NCI-H2081 treated with DMSO at 0.1 percent for 48 hours (cell line): ENCODE results near the gene RPH3AL.
"Not testable (repeated sequence)": the region's sequence is repeated elsewhere in the genome, so short reads cannot be mapped to it uniquely, and the experiment has no call there.

Experiments
- DNase-seq: peaks from one replicate; lab custom pipeline; 2025; lab: John Stamatoyannopoulos, UW

The RPH3AL gene

DNA sequence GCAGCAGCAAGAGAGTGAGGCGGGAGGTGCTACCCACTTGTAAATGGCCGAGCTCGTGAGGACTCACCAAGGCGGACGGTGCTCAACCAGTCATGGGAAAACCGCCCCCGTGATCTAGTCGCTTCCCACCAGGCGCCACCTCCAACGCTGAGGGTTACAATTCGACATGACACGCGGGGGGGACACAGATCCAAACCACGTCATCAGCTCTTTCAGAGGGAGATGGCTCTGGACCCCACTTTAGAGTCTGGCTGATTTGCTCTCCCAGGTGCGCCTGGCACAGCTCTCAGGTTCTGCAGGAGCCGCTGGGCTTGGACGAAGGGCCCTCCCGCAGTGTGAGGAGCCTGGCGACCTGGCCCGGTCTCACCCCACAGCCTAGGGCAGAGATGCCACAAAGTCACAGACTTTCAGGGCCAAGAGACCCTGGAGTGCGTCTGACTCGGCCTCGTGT, 150.1 kb downstream of the RPH3AL start:
- no peak for DNase-seq

DNA sequence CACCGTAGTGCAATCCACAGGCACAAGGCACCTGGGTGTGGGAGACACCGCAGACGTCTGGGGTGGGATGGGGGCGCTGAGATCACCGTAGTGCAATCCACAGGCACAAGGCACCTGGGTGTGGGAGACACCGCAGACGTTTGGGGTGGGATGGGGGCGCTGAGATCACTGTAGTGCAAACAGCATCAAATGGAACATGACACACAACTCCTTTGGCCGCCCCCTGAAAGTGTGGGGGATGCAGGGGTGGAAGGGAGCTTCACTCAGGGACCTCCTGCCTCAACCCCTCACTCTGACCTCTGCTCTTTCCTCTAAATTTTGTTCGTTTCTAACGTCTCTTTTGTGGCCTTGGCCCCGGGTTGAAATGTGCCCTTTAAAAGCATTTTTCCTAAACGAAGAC, 150.9 kb downstream of the RPH3AL start:
- not testable (repeated sequence) for DNase-seq

DNA sequence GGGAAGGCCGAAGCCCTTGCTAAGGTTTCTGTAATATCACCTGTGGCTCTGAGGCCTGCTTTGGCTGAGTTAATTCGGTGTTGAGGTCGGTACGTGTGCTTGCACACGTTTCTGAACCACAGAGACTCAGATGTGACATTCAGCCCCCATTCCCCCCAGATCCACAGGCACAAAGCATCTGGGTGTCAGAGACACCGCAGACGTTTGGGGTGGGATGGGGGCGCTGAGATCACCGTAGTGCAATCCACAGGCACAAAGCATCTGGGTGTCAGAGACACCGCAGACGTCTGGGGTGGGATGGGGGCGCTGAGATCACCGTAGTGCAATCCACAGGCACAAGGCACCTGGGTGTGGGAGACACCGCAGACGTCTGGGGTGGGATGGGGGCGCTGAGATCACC, 151.3 kb downstream of the RPH3AL start:
- not testable (repeated sequence) for DNase-seq

DNA sequence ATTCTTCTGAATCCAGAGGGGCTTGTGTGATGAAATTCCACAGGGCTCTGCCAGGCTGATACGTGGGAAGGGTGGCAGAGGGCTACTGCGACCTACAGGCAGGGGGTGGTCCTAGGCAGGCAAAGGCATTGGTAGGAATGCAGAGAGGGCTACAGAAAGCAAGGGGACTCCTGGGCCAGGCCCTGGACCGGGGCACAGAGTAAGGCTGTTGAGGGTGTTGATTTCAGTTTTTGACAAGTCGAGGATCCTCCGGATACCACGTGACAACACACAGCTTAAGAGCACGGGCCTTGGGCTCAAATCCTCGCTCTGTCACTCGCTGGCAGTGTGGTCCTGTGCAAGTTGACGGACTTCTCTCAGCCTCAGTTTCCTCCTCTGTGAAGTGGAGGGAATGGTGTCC, 152.0 kb downstream of the RPH3AL start:
- no peak for DNase-seq

DNA sequence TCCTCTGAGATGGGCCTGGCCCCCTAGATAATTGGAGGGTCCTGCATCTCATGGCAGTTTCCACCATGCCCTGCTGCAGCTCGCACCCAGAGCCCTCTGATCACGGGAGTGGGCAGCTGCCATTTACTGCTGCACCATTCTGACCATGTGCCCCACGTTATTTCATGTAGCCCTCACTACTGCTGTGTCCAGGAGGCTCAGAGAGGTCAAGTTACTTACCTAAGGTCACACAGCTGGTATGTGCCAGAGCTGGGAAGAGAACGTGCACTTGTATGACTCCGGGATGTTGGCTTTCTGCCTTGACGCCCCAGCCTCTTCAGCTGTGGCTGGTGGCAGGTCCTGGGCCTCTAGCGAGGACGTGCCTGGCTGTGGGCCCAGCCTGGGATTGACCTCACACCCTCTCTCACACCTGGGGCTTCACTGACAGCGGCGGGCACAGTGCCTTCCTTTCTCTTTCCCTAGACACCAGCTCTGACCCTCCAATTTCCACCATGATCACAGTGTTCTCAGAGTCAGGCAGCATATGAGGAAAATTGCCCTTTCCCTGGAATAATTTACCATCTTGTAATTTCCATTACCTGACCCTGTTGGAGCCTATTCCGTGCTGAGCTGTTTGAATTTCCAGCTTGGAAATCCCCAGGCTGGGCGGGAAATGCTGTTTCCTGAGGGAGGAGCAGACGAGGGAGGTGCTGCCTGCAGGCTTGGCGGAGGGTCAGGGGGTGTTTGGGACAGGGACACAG, 152.6 kb downstream of the RPH3AL start:
- DNase-seq = no peak

DNA sequence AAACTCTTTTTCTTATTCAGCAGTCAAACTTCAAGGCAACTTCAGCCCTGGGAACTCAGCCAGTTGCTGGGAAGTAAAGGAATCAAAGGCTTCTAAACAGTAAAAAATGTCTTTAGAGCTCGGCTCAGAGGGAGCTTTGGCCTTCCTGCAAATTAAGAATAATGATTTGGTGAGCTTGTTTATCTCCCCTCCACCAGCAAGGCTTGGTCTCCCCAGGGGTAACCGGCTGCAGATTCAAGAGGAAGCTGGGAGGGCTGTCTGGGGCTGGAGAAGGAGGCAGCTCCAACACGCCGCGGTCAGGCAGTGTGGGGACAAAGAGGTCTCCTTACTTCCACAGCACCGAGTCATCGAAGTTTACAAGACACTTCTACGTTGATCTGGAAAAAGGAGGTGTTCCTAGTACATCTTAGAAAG, 153.4 kb downstream of the RPH3AL start:
- DNase-seq = no peak

DNA sequence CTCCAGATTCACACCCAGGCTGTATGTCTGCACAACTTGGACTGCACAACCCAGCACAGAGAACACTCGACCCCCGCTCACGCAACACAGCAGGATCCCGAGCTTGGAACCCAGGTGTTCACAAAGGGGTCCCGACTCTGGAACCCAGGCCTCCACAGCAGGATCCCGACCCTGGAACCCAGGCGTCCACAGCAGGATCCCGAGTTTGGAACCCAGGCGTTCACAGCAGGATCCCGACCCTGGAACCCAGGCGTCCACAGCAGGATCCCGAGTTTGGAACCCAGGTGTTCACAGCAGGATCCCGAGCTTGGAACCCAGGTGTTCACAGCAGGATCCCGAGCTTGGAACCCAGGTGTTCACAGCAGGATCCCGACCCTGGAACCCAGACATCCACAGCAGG, 154.4 kb downstream of the RPH3AL start:
- not testable (repeated sequence) for DNase-seq

DNA sequence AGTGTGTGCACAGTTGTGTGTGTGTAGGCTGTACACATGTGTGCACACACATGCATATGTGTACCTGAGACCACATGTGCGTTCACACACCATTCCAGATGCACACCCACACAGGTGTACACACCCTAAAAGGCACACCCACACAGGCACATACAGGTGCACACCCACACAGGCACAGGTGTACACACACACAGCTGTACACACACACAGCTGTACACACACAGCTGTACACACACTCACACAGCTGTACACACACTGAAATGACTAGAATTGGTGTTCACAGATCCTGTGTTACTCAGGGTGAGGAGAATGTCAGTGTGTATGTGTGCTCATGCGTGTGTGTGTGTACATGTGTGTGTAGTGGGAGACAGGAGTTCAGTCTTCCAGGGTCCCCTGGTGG, 155.3 kb downstream of the RPH3AL start:
- DNase-seq = no peak

DNA sequence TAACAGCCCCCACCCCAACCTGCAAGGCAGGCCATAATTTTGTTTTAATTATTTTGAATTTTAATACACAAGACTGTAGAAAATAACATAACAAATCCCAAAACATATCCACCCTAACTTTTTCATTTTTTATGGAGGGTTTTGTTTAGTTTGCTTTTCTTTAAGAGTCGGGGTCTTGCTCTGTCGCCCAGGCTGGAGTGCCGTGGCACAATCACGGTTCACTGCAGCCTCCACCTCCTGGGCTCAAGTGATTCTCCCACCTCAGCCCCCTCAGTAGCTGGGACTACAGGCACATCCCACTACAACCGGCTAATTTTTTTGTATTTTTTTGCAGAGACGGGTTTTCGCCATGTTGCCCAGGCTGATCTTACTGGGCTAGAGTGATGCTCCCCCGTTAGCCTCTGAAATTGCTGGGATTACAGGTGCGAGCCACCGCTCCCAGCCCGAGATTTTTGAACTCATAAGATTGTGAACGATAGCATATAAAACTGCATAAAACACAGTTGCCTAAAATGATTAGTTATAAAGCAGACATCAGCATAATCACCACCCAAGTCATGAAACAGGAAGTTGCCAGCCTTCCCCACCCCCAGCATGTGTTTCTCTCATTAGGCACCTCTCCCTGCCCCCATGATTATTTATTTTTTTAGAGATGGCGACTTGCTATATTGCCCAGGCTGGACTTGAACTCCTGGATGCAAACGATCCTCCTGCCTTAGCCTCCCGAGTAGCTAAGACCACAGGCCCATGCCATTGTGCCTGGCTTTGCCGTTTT, 157.6 kb downstream of the RPH3AL start:
- no peak for DNase-seq

DNA sequence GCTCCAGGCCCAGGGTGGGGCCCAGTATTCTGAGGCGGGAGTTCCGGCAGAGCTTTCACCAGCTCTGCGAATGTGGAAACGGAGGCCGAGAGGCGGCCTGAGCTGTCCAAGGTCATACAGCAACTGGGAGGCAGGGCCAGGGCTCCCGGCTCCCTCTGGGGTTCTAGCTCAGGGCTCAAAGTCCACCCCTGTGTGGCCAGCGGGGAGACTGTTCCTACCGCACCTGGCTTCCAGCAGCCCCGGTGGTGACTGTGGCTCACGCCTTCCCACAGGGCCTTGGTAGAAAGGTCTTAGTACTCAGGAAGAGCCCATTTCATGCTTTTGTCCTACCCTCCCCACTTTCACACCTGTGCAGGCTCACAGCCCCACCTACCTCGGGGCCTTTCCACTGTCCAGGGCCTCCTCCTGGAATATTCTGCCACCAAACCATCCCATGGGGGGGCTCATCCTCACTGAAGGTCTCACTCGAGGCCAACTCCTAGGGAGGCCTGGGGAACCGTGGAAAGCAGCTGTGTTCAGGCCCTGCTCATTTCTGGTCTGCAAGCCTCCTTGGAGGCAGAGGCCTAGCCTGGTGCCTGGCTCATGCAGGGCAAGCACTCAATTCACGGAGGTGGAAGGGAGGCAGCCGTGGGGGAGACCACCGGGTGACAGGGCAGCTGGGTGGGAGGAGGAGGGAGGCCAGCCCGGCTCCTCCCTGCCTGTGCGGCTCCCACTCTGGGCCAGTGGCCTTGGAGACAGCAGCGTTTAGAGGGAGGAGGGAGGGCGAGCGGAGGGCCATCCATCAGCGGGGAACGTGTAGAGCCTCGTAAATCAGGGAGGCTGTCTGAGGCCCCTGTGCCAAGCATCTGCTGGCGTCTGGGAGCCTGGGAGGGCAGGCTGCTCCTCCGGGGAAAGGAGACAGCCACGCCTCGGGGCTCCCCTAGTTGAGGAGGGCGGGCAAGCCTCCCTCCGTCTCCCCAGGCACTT, 158.5 kb downstream of the RPH3AL start:
- no peak for DNase-seq

DNA sequence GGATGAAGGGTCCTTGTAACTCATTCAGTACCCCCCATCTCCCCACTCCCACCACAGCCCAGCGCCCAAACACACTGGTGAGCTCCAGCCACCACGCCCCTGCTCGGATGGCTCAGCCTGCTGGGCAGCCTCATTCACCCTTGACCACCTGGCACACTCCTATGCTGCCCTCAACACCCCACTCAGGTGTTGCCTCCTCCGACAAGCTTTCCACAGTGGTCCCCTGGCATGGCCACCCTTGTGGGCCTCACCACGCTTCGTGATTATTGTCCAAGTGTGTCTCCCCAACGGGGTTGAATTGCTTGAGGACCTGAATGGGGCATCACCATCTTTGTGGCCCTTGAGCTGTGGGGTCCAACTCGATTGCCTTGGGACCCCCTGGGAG, 159.2 kb downstream of the RPH3AL start:
- no peak for DNase-seq

DNA sequence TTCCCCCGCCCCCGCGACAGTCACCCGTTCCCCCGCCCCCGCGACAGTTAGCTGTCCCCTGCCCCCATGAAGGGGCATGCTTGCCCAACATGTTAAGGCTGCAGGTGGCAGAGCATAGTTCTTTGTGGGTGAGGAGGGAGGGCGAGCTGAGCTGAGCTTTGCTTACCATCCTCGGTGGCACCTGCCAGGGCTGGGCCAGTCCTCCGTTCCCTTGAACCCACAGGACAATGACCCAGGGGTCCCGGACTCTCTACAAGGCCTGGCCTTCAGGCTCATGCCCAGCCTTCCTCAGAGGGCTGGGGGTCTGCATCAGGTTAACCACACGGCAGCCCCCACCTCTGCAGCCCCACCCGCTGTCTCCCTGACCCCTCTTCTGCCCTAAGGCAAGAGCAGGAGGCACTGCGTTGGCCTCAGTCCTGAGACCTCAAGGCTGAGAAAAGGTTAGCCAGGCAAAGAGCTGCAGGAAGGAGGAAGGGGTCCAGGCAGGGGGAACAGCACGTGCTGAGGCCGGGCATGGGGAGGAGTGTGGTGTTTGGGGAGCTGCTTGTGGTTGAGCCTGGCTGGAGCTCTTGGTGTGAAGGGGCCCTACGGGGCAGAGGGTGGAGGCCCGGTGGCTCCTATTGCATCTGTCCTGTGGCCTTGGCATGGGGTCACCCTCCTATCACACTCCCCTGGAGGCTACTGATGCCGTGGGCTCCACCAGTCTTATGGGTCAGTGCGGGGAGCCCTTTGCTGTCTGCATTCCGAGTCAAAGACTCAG, 159.8 kb downstream of the RPH3AL start:
- DNase-seq = no peak

DNA sequence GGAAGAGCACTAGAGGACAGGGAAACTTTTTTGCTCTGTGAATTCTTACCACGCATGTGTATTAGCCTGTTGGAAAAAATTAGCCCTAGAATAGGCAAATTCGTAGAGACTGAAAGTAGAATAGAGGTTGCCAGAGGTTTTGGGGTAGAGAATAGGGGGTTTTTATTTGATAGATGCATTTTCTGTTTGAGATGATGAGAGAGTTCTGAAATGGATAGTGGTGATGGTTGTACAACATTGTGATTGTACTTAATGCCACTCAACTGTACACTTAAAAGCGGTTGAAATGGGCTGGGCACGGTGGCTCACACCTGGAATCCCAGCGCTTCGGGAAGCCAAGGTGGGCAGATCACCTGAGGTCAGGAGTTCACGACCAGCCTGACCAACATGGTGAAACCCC, 163.2 kb downstream of the RPH3AL start:
- DNase-seq = no peak

DNA sequence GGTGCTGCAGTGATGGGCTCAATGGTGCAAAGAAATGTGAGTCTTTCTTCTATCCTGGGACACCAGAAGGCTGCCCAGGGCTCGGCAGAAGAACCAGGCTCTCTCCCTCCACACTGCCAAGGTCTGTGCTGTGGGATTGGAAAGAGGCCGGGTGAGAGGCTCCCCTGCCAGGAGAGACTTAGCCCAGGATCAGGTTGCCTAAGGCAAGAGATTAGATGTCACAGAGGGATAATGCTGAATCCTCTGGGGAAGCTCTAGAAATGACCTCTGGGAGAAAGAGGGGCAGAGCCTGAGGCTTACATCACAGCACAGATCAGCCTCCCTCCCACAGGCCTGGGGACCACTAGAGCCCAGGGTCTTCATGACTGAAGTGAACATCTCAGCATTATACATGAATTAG, 165.5 kb downstream of the RPH3AL start:
- DNase-seq = no peak

DNA sequence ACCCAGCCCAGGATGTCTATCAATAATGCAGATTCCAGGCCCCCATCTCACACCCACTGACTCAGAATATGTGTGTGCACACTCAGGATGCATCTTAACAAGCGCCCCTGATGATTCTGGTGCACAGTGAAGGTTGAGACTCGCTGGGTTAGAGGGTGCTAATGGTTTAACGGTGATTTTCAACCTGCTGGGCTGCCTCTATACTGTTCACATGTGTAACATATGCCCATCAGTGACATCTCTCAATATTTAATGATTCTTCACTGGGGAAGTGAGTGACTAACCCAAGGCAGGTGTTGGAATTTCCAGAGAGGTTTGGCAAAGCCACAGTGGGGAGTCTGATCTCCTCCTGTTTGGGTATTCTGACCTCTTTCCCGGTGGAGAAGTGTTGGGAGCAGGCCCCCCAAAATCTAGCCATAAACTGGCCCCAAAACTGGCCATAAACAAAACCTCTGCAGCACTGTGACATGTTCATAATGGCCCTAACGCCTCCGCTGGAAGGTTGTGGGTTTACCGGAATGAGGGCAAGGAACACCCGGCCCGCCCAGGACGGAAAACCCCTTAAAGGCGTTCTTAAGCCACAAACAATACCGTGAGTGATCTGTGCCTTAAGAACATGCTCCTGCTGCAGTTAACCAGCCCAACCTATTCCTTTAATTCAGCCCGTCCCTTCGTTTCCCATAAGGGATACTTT, 167.0 kb downstream of the RPH3AL start:
- no peak for DNase-seq

DNA sequence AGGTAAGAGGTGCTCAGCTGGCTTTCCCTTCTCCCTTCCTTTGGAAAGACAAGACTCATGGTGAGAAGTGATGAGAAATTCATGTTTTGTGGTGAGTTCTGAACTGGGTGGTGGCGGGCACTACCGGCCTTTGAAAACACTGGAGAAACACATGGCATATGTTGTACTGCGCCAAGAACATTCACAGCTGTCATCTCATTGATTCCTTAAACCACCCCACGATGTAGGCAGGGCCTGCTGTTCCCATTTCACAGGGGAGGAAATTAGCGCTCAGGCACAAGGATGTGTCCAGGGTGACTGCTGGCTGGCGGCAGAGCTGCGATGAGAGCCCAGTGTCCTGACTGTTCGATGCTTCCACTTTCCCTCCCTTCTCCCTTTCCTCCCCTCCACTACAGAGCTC, 169.6 kb downstream of the RPH3AL start:
- DNase-seq = no peak

DNA sequence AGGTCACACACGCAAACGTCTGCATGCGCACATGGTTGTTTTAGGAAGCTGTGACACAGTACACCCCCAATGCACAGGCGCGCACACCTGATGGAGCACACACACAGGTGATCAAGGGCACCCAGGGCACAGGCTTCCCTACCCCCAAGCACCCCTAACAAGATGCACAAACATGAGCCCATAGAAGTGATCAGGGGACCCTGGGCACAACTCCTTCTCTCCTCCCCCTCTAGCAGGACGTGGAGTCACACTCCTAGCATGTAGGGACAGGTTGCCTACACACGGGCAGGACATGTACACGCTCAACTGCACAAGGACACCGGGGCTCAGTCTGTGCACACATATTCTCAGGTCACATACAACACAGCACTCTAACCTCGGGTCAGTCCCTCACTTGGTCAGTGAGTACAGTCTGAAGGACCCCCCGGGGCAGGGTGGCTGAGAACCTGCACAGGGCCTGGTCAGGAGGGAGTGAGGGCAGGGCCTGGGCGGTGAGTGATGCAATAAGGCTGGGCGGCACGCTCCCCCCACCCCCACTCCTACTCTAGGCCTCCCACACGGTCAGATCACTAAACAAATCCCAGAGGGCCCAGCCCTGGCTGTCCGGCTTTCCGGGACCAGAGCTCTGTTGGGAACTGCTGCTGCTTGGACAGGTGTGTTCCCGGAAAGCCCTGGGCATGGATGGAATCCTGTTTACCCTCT, 170.4 kb downstream of the RPH3AL start:
- DNase-seq = no peak

DNA sequence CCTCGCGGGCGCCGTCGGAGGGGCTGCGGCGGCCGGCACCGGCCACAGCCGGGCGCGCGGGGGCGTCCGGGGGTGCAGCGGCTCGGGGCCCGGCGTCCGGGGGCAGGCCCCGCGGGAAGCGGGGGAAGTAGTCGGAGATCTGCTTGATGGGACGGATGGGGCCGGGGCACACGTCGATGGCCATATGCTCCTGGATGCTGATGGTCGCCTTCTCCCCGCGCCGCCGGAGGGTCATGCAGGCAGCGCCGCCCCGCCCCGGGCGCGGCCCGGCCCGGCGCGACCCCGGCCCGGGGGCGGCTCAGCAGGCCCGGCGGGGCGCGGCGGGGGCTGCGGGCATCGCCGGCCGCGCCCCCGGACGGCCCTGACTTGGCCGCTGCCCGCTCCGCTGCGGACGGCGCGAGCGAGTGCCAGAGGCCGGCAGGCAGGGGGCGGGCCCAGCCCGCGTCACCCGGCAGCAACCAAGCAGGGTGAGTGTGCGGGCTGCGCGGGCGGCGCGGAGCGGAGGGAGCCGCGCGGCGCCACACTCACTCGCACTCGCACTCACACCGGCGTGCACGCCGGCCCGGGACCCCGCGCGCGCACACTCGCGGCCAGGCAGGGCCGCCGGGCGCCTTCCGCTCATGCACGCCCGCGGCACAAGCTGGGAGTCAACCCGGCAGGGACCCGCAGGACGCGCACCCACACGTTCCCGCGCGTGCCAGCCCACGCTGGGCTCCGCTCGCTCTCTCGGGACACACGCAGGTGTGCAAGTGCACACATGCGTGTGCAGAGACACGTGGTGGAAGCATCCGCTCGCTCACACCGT, 171.2 kb downstream of the RPH3AL start, which contains the start of gene DOC2B:
TSS of gene DOC2B (minus strand) at position 406 of the 805 bp plus-strand sequence. CDS start at position 235, 171 bp downstream.
- DNase-seq = no peak
